Esophagus mucosa (tissue), 1 donor: ENCODE measurements around the gene RTKN2. TPM values are rescaled to one million over a fixed set of nuclear protein-coding genes. Genes with fewer than 3 reads are reported as not detected.
"Not testable (repeated sequence)": the region's sequence is repeated elsewhere in the genome, so short reads cannot be mapped to it uniquely, and the experiment has no call there.

Source experiments
- ATAC-seq: fragments of 200-7000 bp; cut with Tn5 transposase; one replicate; pipeline ENCODE4 v1.9.1; 2020
- total RNA-seq: library from RNA; stranded (reverse); gene quantifications from one replicate; pipeline ENCODE4 v1.2.4, GENCODE V29; 2023
- donor health status: DM: yes; HTN: yes; CAD: no.

RTKN2 gene
- total RNA-seq, 1 donor from 2014 or later = 8.9 TPM

DNA sequence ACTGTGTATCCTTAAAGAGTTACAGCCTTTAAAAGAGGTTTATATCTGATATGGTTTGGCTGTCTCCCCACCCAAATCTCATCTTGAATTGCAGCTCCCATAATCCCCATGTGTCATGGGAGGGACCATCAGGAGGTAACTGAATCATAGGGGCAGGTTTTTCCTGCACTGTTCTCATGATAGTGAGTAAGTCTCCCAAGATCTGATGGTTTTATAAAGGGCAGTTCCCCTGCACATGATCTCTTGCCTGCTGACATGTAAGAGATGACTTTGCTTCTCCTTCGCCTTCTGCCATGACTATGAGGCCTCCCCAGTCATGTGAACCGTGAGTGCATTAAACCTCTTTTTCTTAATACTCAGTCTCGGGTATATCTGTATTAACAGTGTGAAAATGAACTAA, 9.7 kb downstream of the RTKN2 start:
- peak; percentile 90 for ATAC-seq

GRCh38 chr10:62253704-62254103, 14.9 kb downstream of the RTKN2 start:
- ATAC-seq = no peak

- no peak for ATAC-seq
These were observed 16.6 kb downstream of the RTKN2 start for GRCh38 chr10:62252051-62252450.

- ATAC-seq = peak; percentile 99
These were observed 17.9 kb downstream of the RTKN2 start for GRCh38 chr10:62250594-62251198.

- ATAC-seq = no peak
These were observed 18.7 kb downstream of the RTKN2 start for GRCh38 chr10:62249957-62250356.

- ATAC-seq = no peak
These were observed 20.2 kb downstream of the RTKN2 start for GRCh38 chr10:62248465-62248864.

DNA sequence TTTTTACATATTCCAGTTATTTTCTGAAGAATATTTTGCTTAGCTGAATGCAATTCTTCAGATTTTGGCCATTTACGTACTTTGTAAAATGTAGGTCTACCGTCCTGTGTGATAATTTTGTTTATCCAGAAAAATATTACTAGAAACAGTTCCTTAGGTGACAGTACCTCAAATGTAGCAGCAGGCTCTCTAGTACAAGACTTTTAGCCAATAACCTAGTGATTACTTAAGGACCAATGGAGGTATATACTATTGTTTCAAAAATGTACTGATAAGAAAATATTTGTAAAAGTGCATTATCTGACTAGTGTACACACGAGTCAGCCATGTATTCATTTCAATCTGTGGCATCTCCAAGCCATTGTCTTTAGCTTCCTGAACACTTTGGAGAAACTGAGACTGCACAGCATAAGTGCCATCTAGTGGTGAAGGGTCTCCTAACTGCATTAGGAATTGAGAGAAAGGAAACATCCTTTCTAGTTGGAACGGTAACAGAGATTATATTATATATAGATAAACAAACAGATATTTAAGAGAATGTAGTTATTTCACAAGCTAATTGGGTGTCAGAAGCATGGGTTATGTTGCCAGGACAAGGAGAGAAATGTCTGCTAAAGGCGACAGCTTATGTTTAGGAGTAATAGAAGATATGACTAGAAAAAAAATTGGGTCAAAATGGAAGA, 23.7 kb downstream of the RTKN2 start:
- ATAC-seq = peak; percentile 81

- no peak for ATAC-seq
These were observed 24.6 kb downstream of the RTKN2 start for GRCh38 chr10:62244088-62244487.

DNA sequence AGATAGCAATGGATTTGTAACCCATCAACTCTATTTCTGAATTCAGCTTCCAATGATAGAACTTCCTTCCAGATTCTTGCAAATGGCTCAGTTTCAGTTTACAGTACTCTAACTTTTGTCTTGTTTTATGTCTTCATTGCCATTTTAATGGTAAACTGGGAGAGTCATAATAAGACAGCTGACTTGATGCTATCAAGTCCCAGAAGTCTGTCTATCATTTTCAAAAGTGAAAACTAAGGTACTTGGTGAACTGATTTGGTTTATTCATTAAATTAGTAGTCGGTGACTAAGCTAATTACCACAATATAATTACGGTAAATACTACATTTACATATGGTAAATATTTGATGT, 25.0 kb downstream of the RTKN2 start:
- ATAC-seq = no peak

DNA sequence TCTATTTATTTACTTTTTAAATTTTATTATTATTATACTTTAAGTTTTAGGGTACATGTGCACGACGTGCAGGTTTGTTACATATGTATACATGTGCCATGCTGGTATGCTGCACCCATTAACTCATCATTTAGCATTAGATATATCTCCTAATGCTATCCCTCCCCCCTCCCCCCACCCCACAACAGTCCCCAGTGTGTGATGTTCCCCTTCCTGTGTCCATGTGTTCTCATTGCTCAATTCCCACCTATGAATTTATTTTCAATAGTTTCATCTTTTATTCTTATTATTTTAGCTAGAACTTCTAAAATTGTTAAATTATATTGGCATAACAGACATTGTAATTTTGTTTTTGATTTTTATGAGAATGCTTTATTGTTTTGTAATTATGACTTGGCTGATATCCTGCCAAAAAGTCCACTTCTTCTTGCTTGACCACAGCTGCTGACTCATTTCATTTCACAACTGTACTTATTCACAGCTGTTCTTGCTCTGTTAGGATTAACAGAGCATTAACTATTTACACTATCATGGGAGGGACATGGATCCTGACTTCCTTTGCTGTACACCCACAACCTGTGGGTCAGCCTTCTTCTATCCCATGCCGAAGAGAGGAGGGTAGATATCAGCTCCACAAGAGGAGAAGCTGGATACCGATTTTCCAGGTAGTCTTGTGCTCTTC, 25.5 kb downstream of the RTKN2 start:
- peak; percentile 88 for ATAC-seq

- not testable (repeated sequence) for ATAC-seq
These were observed 27.1 kb downstream of the RTKN2 start for GRCh38 chr10:62241521-62241920.

GRCh38 chr10:62239994-62240393, 28.6 kb downstream of the RTKN2 start:
- no peak for ATAC-seq

GRCh38 chr10:62238880-62239279, 29.8 kb downstream of the RTKN2 start:
- ATAC-seq = no peak

DNA sequence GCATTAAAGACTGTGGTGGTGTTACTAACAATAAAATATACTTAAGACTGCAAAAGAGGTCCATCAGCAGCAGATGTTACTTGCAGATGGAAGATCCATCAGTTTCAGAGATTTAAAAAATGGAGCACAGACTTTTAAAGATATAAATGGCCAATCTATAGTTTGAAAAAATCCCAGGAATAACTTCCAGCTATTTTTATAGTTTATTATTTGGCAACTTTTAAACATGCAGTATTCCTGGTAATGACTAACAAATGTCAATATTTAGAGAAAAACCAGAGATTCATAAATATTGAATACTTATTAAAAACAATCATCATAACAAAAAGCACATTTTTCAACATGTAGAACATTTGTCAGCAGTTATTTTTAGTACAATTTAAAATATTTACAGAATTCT, 30.7 kb downstream of the RTKN2 start:
- ATAC-seq = no peak

- ATAC-seq = no peak
These were observed 31.1 kb downstream of the RTKN2 start for GRCh38 chr10:62237506-62237905.

DNA sequence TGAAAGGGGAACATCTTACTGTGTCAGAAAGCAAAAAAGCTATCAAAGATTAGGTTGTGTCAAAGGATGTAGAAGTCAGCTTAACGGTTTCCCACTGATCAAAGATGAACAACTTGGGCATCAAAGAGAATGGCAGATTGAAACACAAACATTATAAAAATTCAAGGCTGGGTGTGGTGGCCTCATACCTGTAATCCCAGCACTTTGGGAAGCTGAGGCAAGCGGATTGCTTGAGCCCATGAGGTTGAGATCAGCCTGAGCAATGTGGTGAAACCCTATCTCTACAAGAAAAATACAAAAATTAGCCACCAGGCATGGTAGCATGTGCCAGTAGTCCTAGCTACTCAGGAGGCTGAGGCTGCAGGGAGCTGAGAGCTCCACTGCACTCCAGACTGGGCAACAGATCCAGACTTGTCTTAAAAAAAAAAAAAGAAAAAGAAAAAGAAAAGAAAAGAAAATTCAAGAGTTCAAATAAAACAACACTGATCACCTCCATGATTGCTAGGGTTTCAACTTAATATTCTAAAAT, 34.5 kb downstream of the RTKN2 start:
- ATAC-seq = no peak

GRCh38 chr10:62233356-62234076, 35.1 kb downstream of the RTKN2 start:
- ATAC-seq = no peak

DNA sequence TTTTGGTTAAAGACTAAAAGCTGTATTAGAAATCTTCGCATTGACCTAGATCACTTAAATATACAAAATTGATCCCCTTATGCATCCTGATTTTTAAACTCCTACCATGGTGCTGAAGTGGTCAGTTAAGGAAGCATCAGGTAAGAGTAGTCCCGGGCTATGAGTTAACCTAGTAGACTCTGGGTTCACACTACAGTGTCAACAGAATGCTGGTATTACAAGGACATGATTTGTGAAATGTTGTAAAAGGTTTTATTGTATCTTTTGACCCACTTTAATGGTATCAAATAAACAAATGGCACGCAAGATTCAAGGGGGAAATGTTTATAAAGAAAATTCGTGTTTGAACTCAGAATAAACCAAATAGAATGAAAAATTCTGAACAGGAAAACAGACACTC, 36.8 kb downstream of the RTKN2 start:
- no peak for ATAC-seq

GRCh38 chr10:62231371-62231770, 37.3 kb downstream of the RTKN2 start:
- ATAC-seq = no peak

GRCh38 chr10:62230344-62231121, 38.1 kb downstream of the RTKN2 start:
- ATAC-seq = no peak

DNA sequence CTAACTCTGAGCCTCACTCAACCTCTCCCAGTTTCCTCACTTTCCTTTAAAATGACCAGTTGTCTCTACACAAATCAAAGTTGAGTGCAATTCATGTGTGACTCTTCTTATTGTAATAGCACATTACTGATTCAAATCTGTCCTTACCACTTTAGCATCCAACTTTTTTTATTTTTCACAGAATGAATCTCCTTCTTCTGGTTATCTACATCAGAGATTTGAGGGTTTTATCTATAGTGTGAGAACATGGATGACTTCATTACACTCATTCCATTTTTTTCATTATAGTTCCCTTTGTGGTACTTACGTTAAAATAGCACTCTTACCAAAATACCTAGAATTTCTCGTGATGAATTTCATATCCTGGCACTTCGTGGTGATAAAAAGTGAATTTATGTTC, 43.3 kb downstream of the RTKN2 start:
- no peak for ATAC-seq

- no peak for ATAC-seq
These were observed 44.0 kb downstream of the RTKN2 start for GRCh38 chr10:62224606-62225005.
